ENCODE results near the gene TBC1D8B. TPM values are rescaled to one million over a fixed set of nuclear protein-coding genes. Genes with fewer than 3 reads are reported as not detected.

The TBC1D8B gene
- total and polyA plus RNA-seq, 2 of the 13 experiments (the other 11 are each of a cell fraction or from before 2014, with no cell fraction given) = 6.2 to 7.2 TPM

DNA sequence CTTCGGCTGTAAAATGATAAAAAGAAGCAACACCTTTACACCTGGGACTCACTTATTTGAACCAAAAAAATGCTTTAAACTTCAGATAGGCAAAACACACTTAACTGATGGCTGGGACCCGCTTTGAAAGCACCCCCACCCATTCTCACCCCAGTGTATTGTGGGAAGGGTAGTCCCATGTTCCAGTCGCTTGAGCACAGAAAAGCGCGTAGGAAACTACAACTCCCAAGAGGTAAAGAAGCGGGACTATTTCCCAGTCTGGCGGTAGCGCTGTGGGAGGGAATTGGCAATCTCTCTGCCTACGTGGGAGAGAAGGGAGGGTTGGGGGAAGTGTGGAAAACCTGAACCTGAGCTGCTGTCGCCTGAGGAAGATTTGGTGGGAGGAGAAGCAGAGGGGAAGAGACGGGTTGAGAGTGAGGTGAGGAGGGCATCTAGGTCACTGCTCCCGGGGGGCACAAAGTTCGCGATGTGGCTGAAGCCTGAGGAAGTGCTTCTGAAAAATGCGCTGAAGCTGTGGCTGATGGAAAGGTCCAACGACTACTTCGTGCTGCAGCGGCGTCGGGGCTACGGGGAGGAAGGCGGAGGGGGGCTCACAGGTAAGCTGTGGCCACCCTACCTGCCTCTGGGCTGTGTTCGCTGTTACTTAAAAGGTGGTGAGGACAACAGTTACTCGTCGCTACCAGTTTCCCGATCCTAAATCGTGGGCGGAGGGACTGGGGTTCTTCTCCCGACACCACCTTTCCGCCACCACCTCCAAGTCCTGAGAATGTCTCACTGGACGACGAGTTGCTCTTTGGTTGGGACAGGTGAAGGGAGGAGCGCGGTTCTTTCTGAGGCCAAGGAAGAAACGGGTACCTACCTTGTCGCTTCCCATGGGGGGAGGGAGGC, at the start of gene TBC1D8B (continued):
- TF ChIP-seq NFAT5 (CRISPR knock-in tag; IDR thresholded peaks at IDR 0.05) (no peak), DNMT1 (CRISPR knock-in tag; IDR thresholded peaks at IDR 0.05) (no peak), NKX3-1 (CRISPR knock-in tag; IDR thresholded peaks at IDR 0.05) (no peak), RXRA (CRISPR knock-in tag; IDR thresholded peaks at IDR 0.05) (peak; percentile 57; the same call in 1 of the 2 replicates), ZFY (CRISPR knock-in tag; IDR thresholded peaks at IDR 0.05) (no peak), MED13 (CRISPR knock-in tag; IDR thresholded peaks at IDR 0.05) (no peak), MYNN (CRISPR knock-in tag; IDR thresholded peaks at IDR 0.05; ENCODE audit: low read depth) (no peak), PAF1 (CRISPR knock-in tag; IDR thresholded peaks at IDR 0.05) (no peak), ZNF773 (CRISPR knock-in tag; IDR thresholded peaks at IDR 0.05; ENCODE audit: borderline replicate concordance) (no peak), THAP11 (CRISPR knock-in tag; IDR thresholded peaks at IDR 0.05) (peak; percentile 98), ZNF572 (CRISPR knock-in tag; IDR thresholded peaks at IDR 0.05) (no peak), ZNF496 (CRISPR knock-in tag; IDR thresholded peaks at IDR 0.05; ENCODE audit: insufficient replicate concordance) (no peak), ZNF124 (CRISPR knock-in tag; IDR thresholded peaks at IDR 0.05) (no peak), KLF12 (CRISPR knock-in tag; IDR thresholded peaks at IDR 0.05; ENCODE audit: borderline replicate concordance) (no peak), TARDBP (CRISPR knock-in tag; IDR thresholded peaks at IDR 0.05) (no peak; the same call in 1 of the 2 replicates), KMT2B (CRISPR knock-in tag; IDR thresholded peaks at IDR 0.05) (peak; percentile 48; the same call in 1 of the 2 replicates), ZNF143 (CRISPR knock-in tag; IDR thresholded peaks at IDR 0.05) (peak; percentile 96), MNT (IDR thresholded peaks at IDR 0.05) (no peak), HDAC1 (CRISPR knock-in tag; IDR thresholded peaks at IDR 0.05) (peak; percentile 25; the same call in 1 of the 2 replicates), CREB3 (CRISPR knock-in tag; IDR thresholded peaks at IDR 0.05) (no peak), SP2 (CRISPR knock-in tag; IDR thresholded peaks at IDR 0.05) (no peak)
- TF ChIP-seq, protein P1, sequence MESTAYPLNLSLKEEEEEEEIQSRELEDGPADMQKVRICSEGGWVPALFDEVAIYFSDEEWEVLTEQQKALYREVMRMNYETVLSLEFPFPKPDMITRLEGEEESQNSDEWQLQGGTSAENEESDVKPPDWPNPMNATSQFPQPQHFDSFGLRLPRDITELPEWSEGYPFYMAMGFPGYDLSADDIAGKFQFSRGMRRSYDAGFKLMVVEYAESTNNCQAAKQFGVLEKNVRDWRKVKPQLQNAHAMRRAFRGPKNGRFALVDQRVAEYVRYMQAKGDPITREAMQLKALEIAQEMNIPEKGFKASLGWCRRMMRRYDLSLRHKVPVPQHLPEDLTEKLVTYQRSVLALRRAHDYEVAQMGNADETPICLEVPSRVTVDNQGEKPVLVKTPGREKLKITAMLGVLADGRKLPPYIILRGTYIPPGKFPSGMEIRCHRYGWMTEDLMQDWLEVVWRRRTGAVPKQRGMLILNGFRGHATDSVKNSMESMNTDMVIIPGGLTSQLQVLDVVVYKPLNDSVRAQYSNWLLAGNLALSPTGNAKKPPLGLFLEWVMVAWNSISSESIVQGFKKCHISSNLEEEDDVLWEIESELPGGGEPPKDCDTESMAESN (CRISPR knock-in tag; conservative IDR thresholded peaks at IDR 0.05) = no peak

Data from HepG2 (cell line).